NCI-H82 (cell line): ENCODE data around the gene CELSR3.

Source experiments
- DNase-seq: peaks from one replicate; lab custom pipeline; 2025; lab: John Stamatoyannopoulos, UW

Gene CELSR3

DNA sequence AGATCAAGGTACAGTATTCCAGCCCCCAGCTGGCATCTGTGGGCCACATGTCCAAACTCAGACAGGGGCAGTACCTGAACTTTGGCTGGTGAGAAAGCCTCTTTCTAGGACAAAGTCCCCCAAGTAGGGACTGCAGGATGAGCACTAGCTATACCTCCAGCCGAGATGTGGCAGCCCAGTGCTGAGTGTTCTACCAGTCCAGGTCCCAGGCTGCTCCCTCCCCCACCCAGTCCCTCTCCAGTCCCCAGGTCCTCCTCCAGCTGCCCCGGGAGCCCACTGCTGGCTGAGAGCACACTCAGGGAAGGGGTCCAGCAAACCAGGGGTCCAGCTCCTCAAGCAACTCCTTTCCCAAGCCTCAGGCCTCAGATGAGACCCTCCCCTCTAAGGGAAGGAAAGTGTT is 28.9 kb downstream of the CELSR3 start:
- no peak for DNase-seq

DNA sequence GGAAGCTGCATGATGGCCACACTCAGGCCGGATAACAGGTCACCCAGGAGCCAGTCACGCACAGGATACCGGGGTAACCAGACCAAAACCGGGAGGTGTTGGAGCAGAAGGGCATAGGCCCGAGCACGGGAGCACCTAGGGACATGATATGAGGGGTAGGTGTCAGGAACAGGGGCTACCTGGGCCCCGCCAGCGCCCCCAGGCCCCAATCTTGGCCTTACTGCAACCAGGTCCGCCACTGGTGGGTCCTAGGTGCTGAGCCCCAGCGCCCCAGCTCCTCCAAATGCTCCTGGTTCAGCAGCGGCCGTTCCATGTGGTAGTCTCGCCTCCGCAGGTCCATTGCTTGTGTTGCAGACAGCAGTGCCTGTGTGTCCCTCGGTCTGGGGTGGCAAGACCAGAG is 29.4 kb downstream of the CELSR3 start:
- DNase-seq = no peak

DNA sequence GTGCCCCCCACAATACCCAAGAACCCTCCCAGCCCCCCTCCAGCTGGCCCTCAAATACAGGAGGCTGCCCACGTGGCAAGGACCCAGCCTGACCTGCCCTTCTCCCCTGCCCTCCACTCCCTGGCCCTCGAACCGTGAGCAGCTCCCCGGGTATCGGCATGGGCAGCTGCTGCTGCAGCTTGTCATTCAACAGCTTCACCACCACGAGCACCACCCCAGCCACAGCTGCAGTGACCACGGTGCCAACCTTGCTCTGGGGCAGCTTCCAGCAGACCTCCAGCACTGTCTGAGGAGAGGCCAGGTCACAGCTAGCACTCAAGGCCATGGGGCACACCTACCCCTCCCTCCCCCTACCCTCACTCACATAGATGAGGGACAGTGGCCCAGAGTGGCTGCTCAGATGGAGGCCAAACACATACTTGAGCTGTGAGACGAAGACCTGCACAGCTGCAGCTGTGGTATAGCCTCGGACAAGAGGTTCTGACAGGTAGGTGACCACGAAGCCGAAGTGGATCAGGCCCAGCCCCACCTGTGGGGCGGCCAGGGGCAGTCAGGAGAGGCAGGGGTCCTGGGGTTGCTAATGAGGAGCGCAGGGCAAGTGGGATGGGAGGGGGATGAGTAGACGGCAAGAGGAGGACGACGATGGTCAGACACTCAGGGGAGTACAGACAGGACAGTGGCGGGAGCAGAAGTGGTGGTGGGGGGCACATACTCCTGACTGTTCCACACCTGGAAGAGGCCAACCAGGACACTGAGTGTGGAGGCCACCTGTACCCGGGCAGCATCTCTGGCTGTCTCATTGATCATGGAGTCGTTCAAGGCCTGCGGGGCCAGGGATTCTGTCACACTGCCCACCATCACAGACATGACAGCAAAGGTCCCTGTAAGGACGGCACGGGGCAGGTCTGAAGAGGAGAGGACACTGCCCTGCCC is 30.9 kb downstream of the CELSR3 start:
- no peak for DNase-seq

DNA sequence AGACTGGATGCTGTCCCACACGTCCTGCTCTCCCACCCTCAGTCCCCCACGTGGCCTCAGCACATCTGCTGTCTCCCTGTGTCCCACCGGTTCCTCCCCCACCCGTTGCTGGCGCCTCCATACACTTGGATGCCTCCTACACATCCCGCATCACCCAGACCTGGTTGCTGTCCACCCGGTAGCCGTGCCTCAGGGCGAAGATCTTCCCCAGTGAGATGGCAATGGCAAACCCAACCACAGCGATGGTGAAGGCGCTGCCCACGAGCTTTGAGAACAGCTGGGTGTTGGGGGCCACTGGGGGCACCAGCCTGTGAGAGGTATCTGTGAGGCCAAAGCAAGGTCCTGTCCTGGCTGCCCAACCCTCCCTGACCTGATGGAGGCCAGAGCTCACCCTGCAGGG is 31.9 kb downstream of the CELSR3 start:
- DNase-seq = no peak

DNA sequence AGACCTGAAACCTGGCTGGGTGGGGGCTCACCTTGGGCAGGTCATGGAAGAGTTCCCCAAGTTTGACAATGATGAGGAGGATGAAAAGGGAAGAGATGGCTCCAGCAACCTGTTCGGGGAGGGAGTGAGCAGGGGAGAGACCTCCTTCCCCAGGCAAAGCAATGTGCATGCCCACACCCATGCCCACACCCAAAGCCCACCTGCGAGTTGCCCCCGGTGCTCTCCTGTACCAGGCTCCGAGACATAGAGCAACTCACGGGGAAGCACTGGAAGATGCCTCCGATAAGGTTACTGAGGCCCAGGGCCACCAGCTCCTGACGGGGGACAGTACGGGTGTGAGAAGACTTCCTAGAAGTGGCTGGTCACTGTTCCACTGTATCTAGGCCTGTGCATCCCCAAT is 32.3 kb downstream of the CELSR3 start:
- no peak for DNase-seq

DNA sequence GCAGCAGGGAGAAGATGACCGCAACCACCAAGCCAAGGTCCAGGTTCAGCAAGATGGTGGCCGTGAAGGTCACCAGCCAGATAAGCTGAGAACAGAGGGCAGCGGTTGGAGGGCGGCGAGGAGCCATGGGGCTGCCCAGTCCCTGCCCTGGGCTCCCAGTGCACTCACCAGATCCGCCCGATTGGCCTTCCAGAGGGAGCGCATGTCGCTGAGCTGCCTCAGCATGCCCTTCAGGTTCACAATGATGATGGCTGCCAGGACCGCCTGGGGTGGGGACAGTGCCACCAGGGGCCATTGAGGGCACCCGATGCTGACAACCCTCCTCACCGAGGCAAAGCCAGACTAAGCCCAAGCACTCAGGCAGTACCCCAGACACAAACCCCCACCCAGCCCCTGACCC is 32.8 kb downstream of the CELSR3 start:
- DNase-seq = no peak

DNA sequence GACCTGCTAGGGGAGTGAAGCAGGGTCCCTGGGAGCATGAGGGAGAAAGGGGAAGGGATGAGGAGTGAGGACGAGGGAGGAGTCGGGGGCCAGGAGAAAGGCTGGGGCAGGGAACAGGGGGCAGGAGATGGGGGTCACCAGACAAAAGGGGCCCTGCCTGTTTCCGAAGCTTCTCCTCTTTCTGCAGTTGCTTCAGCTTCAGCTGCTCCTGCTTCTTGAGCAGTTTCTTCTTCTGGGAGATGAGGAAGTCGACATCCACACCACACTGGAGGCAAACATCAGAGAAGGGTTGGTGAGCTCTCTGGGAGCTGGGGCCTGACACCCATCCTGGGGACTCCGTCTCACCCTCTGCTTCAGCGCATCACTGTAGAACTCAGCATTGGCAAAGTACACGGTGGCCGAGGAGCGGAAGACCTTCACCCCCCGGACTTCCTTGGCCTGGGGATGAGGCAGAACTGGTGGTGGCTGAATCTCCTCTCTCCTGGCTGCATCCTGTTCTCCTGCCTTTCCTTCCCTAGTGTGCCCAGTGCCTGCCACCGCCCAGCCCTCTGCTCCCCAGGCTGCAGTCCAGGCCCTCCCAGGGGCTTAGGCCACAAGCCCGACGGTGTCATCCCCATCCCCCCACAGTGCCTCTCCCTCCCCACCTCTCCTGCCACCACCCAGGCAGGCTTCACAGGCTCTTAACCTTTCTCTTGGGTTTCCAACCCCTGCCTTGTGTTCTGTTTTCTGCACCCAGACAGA is 34.2 kb downstream of the CELSR3 start:
- no peak for DNase-seq

DNA sequence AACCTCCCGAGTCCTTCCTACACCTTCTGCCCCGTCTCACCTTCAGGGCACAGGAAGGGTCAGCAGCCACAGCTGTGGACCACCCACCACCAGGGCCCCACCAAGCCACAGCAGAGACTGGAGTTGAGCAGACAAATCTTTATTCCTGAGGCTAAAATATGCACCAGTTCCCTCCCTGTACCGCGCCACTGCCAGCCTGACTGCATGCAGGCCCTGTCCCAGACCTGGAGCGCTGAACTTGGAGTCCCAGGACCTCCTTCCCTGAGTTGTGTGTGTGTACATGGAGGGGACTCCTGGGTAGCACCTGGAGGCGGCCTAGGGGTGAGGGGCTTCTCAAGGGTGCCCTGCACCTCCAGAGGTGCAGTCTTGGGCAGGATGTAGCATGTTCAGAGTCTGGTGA is 37.1 kb downstream of the CELSR3 start:
- DNase-seq = no peak

DNA sequence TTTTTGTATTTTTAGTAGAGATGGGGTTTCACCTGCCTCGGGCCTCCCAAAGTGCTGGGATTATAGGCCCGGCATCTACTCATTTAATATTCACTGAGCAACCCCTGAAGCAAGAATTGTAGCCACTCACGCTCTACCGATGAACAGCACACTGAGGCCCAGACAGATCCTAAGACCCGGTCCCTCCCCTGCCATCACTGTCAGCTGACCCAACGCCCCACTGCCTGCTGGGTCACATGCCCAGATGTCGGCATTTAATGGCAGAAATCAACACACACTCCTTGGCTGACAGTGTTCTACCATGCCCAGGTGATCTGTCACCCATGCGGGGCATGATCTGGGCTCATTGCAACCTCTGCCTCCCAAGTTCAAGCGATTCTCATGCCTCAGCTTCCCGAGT is 37.9 kb downstream of the CELSR3 start:
- DNase-seq = no peak

DNA sequence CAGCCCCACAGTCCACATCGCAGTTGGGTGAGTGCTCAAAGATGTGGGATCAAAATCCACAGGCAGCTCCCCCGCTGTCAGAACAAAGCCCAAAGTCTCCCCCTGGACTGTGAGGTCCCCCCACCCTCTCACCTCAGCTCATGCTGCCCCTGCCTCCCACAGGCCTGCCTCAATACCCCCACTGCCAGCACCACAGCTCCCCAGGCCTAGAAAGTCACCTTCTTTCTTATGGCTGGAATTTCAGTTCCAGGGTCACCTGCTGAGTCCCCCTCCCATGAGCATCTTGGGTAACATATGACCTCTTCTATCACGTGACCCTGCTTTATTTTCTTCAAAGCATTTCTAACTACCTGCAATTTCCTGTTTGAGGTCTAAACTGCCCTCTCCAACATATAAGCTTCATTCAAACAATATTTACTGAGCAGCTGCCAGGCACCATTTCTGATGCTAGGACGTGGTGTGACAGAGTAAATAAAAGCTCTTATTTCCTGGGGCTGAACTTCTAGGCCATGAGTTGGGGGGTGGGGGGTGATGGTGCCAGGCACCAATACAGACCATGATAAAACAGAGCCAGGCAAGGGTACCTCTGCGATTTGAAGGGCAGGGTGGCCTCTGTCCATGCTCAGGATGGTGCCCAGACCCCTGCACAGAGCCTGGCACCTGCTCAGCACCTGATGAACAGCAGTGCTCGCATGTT is 38.7 kb downstream of the CELSR3 start:
- DNase-seq = no peak

DNA sequence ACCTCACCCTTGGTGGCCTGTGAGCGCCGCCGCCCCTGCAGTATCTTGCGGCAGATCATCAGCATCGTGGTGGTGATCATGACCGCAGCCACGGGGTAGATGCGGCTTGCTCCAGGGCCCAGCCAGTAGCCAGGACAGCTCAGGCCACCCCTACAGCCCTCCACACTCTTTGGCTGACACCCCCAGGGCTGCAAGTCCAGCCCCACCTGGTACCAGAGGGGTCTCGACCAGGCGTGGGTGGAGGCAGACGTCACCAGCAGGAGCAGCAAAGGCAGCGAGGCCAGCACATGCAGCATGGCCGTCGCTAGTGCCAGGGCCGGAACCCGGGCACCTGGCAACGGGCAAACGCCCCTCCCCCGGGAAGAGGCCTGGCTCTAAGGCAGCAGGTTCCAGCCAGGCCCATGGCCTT is 41.2 kb downstream of the CELSR3 start, which contains the start of gene TMEM89:
TMEM89 (minus strand) TSS at position 309 of the 409 bp plus-strand sequence; CDS start at position 296, 13 bp downstream.
- no peak for DNase-seq

DNA sequence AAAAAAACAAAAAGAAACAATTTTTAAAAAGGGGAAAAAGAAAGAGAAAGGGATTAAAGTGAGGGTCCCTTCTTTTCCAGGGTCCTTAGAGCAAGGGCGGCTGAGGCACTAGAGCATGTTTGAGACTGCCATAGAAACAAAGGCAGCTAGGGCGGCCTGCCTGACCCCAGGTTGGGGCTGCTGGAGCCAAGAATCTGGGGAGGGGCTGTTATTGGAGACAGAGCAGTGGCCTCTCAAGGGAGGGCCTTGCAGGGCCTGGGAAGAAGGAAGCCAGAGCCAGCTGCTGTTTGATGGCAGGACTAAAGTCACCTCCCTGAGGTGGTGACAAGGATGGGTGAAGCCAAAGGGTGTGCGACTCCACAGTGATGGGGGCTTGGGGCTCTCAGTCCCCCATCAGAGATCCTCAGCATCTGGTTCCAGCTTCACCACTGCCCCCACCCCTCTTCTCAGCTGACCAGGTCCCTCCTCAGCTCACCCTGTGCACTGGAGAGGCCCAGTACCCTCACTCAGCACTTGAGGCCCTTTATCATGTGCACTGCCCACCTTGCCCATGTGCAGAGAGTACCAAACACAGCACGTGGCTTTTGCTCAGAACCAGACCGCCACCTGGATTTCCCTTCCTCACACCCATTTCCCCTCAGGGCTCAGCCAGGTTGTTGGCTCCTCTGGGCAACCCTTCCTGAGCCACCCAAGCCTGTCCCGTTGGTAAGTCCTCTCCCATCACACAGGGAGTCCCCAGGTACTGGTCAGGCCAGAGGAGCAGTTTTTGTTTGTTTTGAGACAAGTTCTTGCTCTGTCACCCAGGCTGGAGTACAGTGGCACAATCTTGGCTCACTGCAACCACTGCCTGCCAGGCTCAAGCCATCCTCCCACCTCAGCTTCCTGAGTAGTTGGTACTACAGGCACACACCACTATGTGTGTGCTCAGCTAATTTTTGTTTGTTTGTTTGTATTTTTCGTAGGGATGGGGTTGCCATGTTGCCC is 42.9 kb downstream of the CELSR3 start:
- no peak for DNase-seq

DNA sequence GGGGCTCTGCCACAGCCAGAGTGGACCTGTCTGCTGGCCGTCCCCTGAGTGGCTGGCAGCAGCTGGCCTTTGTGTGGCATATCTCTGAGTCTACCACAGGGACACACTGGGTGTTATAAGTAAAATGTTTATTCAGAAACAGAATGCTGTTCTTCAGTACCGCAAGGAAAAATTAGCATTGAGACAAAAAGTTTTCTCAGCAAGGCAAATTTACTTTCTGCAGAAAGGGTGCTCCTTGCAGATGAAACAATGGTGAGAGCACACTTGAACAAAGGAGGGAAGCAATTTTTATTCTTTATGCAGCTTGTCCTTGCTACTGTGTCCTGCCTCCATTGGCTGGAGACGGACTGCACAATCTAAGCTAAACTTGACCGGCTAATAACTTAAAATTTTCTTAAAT is 45.1 kb downstream of the CELSR3 start:
- DNase-seq = no peak

DNA sequence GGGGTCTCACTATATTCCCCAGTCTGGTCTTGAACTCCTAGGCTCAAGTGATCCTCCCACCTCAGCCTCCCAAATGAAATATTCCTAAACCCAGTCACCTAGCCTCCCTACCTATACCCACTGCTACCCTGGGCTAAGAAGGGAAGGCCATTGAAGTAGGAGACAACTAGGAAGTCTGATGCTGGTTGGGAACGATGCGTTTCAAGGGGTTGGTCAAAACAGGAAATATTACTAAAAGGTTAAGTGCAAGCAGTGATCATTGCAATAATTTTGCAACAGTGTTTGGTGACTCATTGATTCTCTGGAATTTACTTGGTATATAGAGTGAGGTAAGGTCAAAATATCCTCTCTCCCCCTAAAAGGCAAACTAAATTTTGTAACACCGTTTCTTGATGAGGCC is 48.6 kb downstream of the CELSR3 start:
- DNase-seq = no peak

DNA sequence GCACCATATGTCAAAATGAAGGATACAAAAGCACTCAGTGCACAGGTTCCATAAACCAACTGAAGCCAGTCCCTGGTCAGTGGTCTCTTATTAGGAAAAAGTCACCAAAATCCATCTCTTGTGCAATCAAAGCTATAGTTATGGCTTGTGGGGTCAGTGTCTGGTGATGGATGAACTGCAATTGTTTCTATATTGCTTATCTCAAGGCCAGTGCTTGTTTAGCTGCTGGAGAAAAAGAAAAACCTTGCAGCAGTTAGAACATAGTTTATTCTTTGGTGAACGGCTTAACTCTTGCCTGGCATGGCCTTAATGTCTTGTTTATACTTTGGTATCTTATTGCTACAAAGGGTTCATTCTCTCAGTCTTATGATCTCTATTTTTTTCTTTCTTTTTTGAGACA is 50.4 kb downstream of the CELSR3 start:
- no peak for DNase-seq

DNA sequence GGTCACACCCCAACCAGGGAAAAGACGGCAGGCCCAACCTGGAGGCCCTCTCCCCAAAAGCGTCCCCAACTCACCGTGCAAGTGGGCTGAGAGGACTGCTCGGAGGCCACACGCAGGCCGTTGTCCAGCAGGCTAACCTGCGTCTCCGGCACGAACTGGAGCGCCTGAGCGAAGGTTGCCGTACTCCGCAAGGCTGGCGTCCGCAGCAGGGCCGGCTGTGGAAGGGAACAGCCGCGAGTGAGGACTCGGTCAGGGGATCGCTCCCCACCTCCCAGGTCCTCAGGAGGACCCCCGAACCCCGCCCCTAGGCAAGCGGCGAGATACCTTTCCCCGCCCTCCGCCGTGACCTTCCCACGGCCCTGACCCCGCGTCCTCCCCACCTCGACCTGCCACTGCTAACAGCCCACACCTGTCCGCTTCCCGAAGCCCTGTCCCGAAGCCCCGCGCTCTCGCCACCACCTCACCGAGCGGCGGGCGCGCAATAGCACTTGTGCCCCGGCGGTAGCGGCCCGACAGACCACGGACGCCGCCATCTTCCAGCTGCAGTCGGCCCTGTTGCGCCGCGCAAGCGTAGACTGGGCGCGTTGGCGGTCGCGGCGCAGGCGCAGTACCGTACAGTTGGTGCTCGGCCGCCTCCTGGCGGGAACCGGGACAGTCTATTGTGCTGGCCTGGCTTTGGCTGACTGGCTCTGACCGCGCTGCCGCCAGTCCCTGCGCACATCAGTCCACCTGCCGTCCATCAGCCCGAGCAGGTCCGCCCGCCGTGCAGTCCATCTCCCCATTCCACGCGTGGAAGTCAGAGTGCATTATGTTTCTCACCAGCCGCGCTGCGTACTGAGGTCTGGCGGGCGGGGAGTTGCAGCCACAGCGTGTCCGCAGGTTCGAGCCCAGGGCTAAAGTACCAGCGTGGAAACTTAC is 53.3 kb downstream of the CELSR3 start, which contains the start of gene UQCRC1:
UQCRC1 (minus strand) TSS at position 559 of the 918 bp plus-strand sequence; CDS start at position 533, 26 bp downstream.
- peak; percentile 93 for DNase-seq

DNA sequence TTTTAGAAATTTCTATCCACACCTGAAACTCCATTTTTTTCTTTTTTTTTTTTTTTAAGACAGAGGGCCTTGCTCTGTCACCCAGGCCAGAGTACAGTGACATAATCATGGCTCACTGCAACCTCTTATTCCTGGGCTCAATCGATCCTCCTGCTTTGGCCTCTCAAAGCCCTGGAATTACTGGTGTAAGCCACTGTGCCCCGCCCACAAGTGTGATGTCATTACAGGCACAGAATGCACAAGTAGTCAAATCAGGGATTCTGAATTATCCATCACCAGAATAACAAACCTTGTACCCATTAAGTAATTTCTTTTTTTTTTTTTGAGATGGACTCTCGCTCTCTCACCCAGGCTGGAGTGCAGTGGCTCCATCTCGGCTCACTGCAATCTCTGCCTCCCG is 55.2 kb downstream of the CELSR3 start:
- DNase-seq = peak; percentile 23

DNA sequence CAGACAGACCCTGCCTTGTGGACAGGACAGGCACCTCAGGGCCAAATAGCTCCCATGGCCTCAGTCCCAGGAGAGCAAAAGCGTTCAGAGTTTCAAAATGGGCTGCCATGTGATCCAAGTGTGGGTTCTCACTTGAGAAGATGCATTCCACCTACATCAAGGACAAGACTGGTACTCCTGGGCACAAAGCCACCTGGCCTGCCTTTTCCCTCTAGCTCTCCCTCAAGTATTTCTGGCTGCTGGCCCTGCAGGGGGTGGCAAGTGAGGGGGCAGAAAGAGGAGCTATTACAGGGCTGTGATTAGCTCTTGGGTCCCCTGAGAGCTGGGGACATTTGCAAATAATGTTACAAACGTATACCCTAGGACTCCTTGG is 61.1 kb downstream of the CELSR3 start:
- no peak for DNase-seq

DNA sequence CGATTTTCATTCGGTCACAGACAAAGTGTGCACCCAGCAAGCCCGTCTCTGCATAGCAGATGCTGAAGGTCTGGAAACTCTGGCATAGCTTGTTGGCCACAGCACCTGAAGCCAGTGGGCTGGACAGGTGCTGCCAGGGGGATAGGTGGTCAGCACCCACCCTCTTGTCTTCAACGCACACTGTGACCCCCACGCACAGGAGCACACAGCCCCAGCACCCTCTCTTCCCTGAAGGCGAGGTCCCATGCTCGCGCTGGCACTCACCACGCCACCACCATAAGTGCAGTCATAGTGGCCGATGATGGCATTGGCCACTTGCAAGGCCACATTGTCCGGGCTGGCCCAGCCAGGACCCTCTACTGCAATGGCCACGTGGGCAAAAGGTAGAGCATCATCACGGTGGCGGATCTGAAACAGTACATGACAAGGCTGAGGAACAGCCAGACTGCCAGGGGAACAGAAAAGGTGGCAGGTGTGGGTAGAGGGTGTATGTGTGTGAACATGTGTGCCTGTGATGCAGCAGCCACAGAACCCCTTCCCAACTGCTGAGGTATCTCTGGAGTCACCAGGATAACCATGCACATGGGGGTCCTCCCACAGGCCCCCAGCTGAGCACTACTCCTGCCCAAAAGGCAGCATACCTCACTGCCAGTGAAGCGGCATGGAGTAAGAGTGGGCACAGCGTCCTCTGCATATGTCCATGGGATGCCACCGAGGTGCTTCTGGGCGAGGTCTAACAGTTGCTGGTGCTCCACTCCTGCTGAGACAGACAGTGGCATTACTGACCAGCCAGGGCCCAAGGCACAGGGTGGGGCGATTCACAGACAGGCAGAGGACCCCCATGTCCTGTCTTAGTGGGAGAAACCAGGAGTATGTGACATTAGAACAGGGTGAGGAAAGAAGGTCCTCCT is 61.7 kb downstream of the CELSR3 start:
- no peak for DNase-seq
